Gastrocnemius medialis (tissue), 4 donors: Measurements from ENCODE around the gene KCNQ1. TPM values are rescaled to one million over a fixed set of nuclear protein-coding genes. Genes with fewer than 3 reads are reported as not detected.

Source experiments
- ATAC-seq, 2 donors: fragments of 150-250 bp; one replicate each; pipeline ENCODE4 v1.9.1; 2016
- DNase-seq, 2 donors: peaks; one replicate each; pipeline ENCODE4 v3.0.0-alpha.2; 2019
- H3K27ac ChIP-seq, 4 donors: fragments of 200-600 bp; sonication (generic); 1 replicate in 1 of 4; 2 replicates in 3 of 4; pipeline ENCODE4 v1.5.1; 2016 to 2018; ENCODE audit warnings: mild to moderate bottlenecking in 2 of 4, moderate library complexity in 1 of 4
- H3K27me3 ChIP-seq, 3 donors: fragments of 200-600 bp; sonication (generic) in 2 of 3; 1 replicate in 1 of 3; 2 replicates in 2 of 3; pipeline versions ENCODE4 v1.5.1 to v1.6.0; 2016 to 2019; ENCODE audit warnings: mild to moderate bottlenecking in 1 of 3, moderate library complexity in 1 of 3
- H3K36me3 ChIP-seq, 2 donors: fragments of 200-600 bp; sonication (generic) in 1 of 2; one replicate each; pipeline ENCODE4 v1.5.1; 2017 to 2018
- H3K4me1 ChIP-seq, 2 donors: fragments of 200-600 bp; sonication (generic) in 1 of 2; one replicate each; pipeline ENCODE4 v1.5.1; 2016 to 2017; ENCODE audit warnings: mild to moderate bottlenecking in 2 of 2
- H3K4me3 ChIP-seq, 4 donors: fragments of 200-600 bp; sonication (generic) in 3 of 4; 1 replicate in 1 of 4; 2 replicates in 3 of 4; pipeline ENCODE4 v1.5.1; 2016 to 2019; ENCODE audit warnings: mild to moderate bottlenecking in 2 of 4
- H3K9me3 ChIP-seq, 3 donors: fragments of 200-600 bp; sonication (generic) in 2 of 3; 1 replicate in 1 of 3; 2 replicates in 2 of 3; pipeline ENCODE4 v1.5.1; 2016 to 2019
- POLR2A ChIP-seq, 2 donors: fragments of 450-650 bp; IDR thresholded peaks; one replicate each; pipeline ENCODE4 v1.6.1; 2017; ENCODE audit warnings: antibody characterized with exemption in 2 of 2, mild to moderate bottlenecking in 2 of 2, moderate library complexity in 2 of 2
- in situ Hi-C, 4 donors: fragments of 200-750 bp; cut with MboI; loops; one replicate each; pipeline versions ENCODE4 v1.15.0 to v1.8.0; 2017; ENCODE audit warnings: low sequenced_read_pairs in 4 of 4
- intact Hi-C: fragments of 100-400 bp; cut with DNase I; formaldehyde crosslinking; loops from one replicate; pipeline ENCODE4 v1.15.1; 2023; ENCODE audit warnings: low total_unique reads
- total RNA-seq, 4 donors: library from RNA; depleted of rRNA; stranded (reverse); fragments of >200 nt; gene quantifications; one replicate each; pipeline versions ENCODE4 v1.1.0 to v1.2.3, GENCODE V29; 2016
- TF ChIP-seq, protein P1 (sequence below), 5 experiments: fragments of 450-650 bp in 3 of 5; fragments of 200-600 bp in 2 of 5; sonication (generic) in 2 of 5; IDR thresholded peaks in 4 of 5; conservative IDR thresholded peaks in 1 of 5; 1 replicate in 4 of 5; 2 replicates in 1 of 5; pipeline ENCODE4 v1.5.1; 2016 to 2019; ENCODE audit warnings: antibody characterized with exemption in 5 of 5, mild to moderate bottlenecking in 3 of 5, moderate library complexity in 3 of 5

Gene KCNQ1
- total RNA-seq, 4 donors from 2014 or later = 0.15 to 1.00 (median 0.67) TPM

- H3K4me1 ChIP-seq = no peaks in the 10 kb centered on the region
- no peak overlapping the region for H3K4me3 ChIP-seq
- intact Hi-C loops (no loop called here), in situ Hi-C loops (no loop called here)
- no peak for ATAC-seq
- no peaks in the 10 kb centered on the region for H3K27me3 ChIP-seq
- peak in 1 of 2 donors; percentile 5 for DNase-seq
- no peaks in the 10 kb centered on the region for H3K9me3 ChIP-seq
- H3K36me3 ChIP-seq = no peaks in the 10 kb centered on the region
- no peak overlapping the region for H3K27ac ChIP-seq
- TF ChIP-seq, protein P1, sequence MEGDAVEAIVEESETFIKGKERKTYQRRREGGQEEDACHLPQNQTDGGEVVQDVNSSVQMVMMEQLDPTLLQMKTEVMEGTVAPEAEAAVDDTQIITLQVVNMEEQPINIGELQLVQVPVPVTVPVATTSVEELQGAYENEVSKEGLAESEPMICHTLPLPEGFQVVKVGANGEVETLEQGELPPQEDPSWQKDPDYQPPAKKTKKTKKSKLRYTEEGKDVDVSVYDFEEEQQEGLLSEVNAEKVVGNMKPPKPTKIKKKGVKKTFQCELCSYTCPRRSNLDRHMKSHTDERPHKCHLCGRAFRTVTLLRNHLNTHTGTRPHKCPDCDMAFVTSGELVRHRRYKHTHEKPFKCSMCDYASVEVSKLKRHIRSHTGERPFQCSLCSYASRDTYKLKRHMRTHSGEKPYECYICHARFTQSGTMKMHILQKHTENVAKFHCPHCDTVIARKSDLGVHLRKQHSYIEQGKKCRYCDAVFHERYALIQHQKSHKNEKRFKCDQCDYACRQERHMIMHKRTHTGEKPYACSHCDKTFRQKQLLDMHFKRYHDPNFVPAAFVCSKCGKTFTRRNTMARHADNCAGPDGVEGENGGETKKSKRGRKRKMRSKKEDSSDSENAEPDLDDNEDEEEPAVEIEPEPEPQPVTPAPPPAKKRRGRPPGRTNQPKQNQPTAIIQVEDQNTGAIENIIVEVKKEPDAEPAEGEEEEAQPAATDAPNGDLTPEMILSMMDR (IDR thresholded peaks at IDR 0.05 in 4 of 5, conservative IDR thresholded peaks at IDR 0.05 in 1 of 5) = no peak
- TF ChIP-seq POLR2A (IDR thresholded peaks at IDR 0.05) = no peak
Measured at GRCh38 chr11:2751523-2752203, 306.9 kb downstream of the KCNQ1 start.

- intact Hi-C loops (no loop called here), in situ Hi-C loops (no loop called here)
- no peaks in the 10 kb centered on the region for H3K36me3 ChIP-seq
- H3K4me3 ChIP-seq = no peak overlapping the region
- H3K4me1 ChIP-seq = no peaks in the 10 kb centered on the region
- H3K27me3 ChIP-seq = no peaks in the 10 kb centered on the region
- H3K27ac ChIP-seq = no peak overlapping the region
- TF ChIP-seq, protein P1 (IDR thresholded peaks at IDR 0.05 in 4 of 5, conservative IDR thresholded peaks at IDR 0.05 in 1 of 5) = no peak
- TF ChIP-seq POLR2A (IDR thresholded peaks at IDR 0.05) = no peak
- ATAC-seq (no peak), DNase-seq (no peak)
- H3K9me3 ChIP-seq = no peaks in the 10 kb centered on the region
Measured at GRCh38 chr11:2752204-2752770, 307.5 kb downstream of the KCNQ1 start.

DNA sequence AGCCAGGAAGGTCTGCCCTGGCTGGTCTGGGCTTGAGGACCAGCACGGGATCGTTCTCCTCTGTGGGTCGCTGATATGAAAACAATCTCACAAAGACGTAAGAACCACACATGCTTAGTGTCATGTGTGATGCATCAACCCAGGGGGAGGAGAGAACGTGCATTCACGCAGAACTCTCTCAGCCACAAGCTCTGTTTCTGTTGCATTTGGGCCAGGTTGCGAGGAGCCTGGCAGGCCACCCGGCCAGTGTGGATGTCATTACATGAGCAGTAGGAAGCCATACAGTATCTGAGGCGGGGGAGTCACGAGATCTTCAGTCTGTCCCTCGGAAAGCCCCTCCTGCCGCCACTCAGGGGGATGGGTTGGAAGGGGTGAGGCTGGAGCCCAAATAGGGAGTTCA, 308.1 kb downstream of the KCNQ1 start:
- ATAC-seq (no peak), DNase-seq (peak in 1 of 2 donors; percentile 2)
- H3K27me3 ChIP-seq = no peaks in the 10 kb centered on the region
- no peak for TF ChIP-seq POLR2A (IDR thresholded peaks at IDR 0.05)
- TF ChIP-seq, protein P1 (IDR thresholded peaks at IDR 0.05 in 4 of 5, conservative IDR thresholded peaks at IDR 0.05 in 1 of 5) = no peak
- in situ Hi-C loops = no loop called here
- H3K36me3 ChIP-seq = no peaks in the 10 kb centered on the region
- no peak overlapping the region for H3K4me3 ChIP-seq
- no peaks in the 10 kb centered on the region for H3K9me3 ChIP-seq
- intact Hi-C loops = no loop called here
- no peak overlapping the region for H3K27ac ChIP-seq
- H3K4me1 ChIP-seq = no peaks in the 10 kb centered on the region

- DNase-seq = no peak
- in situ Hi-C loops = no loop called here
- intact Hi-C loops = no loop called here
Measured at GRCh38 chr11:2754008-2754407, 309.2 kb downstream of the KCNQ1 start.

More at GRCh38 chr11:2754008-2754407, 309.2 kb downstream of the KCNQ1 start:
- no peaks in the 10 kb centered on the region for H3K9me3 ChIP-seq
- H3K27me3 ChIP-seq = no peaks in the 10 kb centered on the region
- no peak overlapping the region for H3K27ac ChIP-seq
- H3K4me1 ChIP-seq = no peaks in the 10 kb centered on the region
- ATAC-seq = no peak
- no peak for TF ChIP-seq POLR2A (IDR thresholded peaks at IDR 0.05)
- TF ChIP-seq, protein P1 (IDR thresholded peaks at IDR 0.05 in 4 of 5, conservative IDR thresholded peaks at IDR 0.05 in 1 of 5) = no peak
- no peaks in the 10 kb centered on the region for H3K36me3 ChIP-seq
- H3K4me3 ChIP-seq = no peak overlapping the region
